IMR-90 (cell line): ENCODE results near the gene SLC26A8.

ENCODE experiments used
- BHLHE40 ChIP-seq: fragments of 150-350 bp; IDR thresholded peaks from 2 replicates; pipeline ENCODE4 v1.6.1; 2016; ENCODE audit warnings: mild to moderate bottlenecking, low read depth, low read length
- CTCF ChIP-seq: conservative IDR thresholded peaks from 2 replicates; pipeline ENCODE4 v1.5.1; 2012; ENCODE audit warnings: mild to moderate bottlenecking, low read depth, low read length, improper control_type of control experiment
- ELK1 ChIP-seq: fragments of 150-350 bp; IDR thresholded peaks from 2 replicates; pipeline ENCODE4 v1.6.1; 2016; ENCODE audit warnings: low read depth, mild to moderate bottlenecking, low read length, moderate library complexity, borderline replicate concordance
- POLR2A ChIP-seq: IDR thresholded peaks from 2 replicates; pipeline ENCODE4 v1.6.1; 2012; ENCODE audit warnings: mild to moderate bottlenecking, low read depth, low read length

GRCh38 chr6:35914536-35914935 lies 109.9 kb downstream of the SLC26A8 start:
- TF ChIP-seq POLR2A = no peak
- no peak for TF ChIP-seq CTCF
- no peak for TF ChIP-seq ELK1
- no peak for TF ChIP-seq BHLHE40
